Measurements from ENCODE around the gene DSTN.

- TF ChIP-seq POLR2A (IDR thresholded peaks at IDR 0.05) (no peak), POLR2AphosphoS5 (IDR thresholded peaks at IDR 0.05) (no peak)
Measured at GRCh38 chr20:17583126-17583525, 13.3 kb downstream of the DSTN start.
